ENCODE results near the gene ECPAS.

DNA sequence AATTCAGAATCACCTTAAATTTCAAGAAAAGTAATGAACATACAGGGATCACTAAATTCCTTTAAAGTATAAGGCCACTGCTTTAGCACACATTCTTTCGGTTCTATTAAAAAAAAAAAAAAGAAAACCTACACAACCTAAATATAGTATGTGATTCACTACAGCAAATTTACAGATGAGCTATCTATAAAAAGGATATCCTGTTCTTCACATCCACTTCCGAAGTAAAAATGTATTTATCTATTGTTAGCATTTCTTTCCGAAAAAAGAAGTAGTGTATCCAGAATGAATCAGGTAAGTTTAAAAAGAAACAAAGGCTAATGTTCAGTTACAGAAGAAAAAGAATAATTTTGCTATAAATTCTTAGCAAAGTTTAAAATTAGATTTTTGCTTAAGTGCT, 70.2 kb downstream of the ECPAS start:
- TF ChIP-seq, protein P1, sequence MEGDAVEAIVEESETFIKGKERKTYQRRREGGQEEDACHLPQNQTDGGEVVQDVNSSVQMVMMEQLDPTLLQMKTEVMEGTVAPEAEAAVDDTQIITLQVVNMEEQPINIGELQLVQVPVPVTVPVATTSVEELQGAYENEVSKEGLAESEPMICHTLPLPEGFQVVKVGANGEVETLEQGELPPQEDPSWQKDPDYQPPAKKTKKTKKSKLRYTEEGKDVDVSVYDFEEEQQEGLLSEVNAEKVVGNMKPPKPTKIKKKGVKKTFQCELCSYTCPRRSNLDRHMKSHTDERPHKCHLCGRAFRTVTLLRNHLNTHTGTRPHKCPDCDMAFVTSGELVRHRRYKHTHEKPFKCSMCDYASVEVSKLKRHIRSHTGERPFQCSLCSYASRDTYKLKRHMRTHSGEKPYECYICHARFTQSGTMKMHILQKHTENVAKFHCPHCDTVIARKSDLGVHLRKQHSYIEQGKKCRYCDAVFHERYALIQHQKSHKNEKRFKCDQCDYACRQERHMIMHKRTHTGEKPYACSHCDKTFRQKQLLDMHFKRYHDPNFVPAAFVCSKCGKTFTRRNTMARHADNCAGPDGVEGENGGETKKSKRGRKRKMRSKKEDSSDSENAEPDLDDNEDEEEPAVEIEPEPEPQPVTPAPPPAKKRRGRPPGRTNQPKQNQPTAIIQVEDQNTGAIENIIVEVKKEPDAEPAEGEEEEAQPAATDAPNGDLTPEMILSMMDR (IDR thresholded peaks at IDR 0.05; ENCODE audit: insufficient read depth, low read depth, low read length): no peak
- TF ChIP-seq EZH2 (IDR thresholded peaks at IDR 0.05; ENCODE audit: insufficient read depth, low read length): no peak

All from astrocyte (in vitro differentiated cells and primary cell).